HG02938 (cell line): Measurements from ENCODE around the gene POU6F1.

Source experiments
- ATAC-seq: cut with Tn5 transposase; IDR thresholded peaks from one replicate; pipeline ENCODE4 v1.9.1; 2021; ENCODE audit warnings: mild to moderate bottlenecking, moderate library complexity; ENCODE audit not compliant: unreplicated experiment

Gene POU6F1

DNA sequence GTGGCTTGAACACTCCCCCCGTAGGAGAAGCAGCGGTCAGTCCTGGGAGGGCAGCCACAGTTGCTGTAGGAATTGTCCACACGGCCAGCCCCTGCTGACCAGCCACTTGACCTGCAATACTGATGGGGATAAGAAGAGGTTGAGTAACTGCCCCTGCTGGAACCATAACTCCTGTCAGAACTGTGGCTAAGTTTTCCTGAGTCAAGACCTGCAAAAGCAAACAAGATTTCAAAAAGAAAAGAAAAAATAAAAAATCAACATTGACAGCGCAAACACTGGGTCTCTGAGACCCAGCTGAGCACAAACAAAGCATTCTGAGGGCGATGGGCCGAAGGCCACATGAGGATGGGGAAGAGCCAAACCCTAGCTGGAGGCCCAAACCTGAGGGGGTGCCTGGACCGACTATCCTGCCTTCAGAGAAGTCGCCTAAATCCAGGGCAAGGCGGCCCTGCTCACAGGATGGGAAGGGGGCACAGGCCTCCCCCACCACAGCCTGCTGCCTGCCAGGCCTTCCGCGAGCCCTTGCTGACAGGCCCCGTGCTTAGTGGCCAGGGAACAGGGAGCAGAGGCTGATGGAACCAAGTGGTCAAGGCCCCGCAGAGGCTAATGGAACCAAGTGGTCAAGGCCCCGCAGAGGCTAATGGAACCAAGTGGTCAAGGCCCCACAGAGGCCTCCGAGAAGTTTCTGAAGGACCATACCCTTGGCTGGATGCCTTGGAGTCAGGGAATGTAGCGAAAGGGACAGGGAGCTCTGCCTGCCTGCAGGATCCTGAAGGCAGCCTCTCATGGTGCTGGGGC is 19.1 kb downstream of the POU6F1 start:
- no peak for ATAC-seq

DNA sequence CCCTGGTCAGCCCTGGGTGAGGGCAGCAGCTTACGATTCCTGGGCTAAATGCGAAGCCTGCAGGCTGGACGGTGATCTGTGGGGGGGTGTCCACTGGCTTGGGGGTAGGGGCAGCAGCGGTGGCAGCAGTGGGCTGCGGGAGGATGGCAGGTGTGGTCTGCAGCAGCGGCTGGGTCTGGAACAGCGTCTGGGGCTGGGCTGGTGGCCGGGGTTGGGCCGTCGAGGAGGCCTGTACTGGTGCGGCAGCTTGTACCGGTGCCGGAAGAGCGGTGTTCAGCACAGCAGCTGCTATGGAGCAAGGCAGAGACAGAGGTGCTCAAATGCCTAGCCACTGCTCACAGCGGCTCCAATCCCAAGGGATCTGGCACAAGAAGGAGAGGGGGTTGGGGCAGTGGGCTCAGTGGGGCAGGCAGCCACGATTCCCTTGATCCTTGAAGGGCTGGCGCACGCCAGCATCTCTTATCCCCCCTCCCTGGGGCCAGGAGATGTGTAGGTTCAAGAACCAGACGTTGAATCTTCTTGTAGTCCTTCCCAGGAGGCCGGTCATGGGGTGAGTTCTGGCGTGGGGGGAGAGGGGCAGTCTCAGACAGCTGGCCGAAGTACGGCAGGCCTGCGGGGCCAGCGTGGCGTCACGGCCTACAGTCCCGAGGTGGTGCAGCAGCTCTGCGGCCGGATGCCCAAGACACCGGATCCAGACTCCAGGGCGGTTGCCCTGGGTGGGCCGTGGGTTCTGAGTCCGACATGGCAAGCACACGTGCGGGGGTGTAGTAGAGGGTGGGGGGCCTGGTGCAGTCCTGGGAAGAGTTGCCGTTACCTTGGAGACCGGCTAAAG is 19.9 kb downstream of the POU6F1 start:
- no peak for ATAC-seq

DNA sequence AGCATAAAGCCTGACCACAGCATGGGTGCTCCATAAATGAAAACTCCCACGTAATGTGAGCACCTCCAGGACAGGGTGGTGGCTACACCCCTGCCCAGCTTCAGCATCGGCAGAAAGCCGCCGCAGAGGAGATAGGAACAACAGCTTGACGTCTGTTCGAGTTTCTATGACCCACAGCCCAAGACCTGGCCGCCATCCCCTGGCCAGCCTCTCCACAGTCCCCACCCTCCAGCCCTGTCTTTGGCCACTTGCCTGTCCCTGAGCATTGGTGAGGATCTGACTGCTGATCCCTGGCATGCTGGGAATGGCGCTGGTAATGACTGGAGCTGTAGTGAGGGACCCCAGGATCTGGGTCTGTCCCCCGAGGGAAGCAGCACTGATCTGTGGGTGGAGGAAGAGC is 21.3 kb downstream of the POU6F1 start:
- ATAC-seq = no peak

DNA sequence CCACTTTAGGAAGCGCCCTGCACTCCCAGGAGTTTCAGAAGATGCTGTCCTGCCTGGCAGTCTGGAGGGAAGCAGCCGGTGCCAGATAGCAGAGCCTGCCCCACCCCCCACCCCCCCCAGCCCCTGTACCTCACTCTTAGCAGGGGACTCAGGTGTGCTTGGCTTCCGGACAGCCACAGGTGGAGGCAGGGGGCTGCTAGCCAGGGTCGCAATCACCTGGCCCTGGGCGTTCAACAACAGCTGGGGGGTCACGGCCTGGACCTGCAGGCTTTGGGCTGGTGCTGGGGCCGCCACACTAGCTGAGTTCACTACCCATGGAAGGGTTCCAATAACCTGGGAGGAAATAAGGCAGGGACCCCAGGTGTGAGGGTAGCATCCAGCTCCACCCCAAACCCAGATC is 22.0 kb downstream of the POU6F1 start:
- ATAC-seq = no peak

DNA sequence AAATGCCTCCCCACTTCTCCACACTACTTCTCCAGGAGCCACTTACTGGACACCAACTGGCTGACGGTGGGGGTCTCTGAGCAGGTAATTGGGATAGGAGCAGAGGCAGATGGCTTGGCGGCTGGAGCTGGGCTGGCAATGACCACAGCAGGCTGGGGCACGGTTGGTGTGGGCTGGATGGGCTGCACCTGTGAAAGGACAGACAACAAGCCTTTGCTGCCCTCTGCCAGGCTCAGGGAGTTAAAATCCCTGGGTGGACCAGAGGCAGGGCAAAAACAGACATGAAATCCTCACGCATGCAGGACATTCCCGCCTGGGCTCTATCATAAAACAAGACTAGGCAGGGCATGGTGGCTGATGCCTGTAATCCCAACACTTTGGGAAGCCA is 25.6 kb downstream of the POU6F1 start:
- ATAC-seq = no peak

DNA sequence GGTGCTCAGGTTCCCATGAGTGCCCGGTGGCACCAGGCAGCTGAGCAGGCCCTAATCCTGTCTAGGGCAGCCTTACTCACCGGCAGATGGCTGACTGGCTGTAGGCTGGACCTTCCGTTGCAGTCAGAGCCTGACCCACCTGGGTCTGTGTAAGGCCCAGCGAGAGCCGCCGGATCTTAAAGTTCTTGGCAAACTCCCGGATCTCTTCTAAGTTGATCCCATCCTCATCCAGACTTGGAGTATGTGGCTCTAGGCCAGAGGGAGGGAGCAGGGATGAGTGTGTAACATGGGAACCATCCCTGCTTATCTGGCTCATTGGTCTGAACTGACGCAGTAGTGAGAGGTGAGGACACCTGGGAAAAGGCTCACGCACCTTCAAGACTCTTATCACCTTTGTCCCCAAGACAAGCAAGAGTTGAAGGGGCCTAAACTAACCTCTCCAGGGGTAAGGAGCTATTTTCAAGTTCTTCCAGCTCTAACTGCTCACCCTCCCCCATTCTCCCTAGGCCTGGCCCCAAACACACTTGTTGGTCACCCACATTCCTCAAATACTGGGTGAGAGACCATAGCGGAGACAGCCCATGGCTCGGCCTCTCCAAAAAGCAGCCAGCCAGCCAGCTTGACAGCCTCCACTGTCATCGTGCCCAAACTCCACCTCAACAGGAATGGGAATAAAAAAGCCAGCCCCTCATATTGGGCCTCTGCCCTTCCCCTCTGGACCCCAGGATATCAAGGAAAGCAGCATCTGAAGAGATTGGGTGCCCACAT is 26.2 kb downstream of the POU6F1 start:
- ATAC-seq = no peak

DNA sequence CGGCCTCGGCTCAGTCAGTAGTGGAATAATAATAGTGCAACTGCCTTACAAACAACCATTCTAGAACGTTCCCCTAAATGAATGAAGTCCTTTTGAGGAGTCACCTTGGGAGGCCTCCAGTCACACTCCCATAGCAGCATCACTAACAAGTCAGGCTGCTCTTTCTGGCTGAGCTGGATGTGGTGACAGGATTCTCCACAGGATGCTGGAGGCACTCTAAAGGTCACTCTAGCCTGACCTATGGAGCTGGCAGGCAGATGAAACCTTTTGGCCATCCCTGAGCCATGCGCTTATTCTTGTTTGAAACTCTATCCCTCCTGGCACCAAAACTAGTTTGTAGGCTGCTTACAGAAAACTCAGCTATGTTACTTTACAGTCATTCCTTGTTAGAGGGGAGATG is 27.0 kb downstream of the POU6F1 start:
- ATAC-seq = no peak

DNA sequence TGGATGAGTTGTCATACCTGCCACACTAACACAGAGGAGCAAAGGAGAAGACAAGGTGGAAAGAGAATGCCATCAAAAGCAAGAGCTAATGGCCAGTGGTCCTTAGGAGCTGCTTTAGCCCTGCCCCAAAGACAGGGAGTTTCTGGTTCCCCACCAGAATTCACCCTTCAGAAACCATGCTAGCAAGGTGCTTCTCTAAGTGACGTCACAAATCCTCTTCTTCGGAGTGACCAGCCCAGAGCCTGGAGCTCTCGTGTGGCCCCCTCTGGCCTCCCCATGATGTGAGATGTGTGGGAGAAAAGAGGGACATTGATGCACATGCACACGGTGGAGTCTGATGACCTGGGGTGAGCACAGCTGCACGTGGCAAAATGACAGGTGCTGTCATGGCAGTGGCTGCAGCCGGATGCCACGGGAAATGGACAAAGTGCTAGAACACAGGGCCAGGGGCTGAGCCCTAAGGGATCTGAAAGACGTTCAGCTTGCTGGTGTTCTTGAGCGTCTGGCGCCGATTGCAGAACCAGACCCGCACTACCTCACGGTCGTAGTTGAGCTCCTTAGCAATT is 28.0 kb downstream of the POU6F1 start:
- no peak for ATAC-seq

DNA sequence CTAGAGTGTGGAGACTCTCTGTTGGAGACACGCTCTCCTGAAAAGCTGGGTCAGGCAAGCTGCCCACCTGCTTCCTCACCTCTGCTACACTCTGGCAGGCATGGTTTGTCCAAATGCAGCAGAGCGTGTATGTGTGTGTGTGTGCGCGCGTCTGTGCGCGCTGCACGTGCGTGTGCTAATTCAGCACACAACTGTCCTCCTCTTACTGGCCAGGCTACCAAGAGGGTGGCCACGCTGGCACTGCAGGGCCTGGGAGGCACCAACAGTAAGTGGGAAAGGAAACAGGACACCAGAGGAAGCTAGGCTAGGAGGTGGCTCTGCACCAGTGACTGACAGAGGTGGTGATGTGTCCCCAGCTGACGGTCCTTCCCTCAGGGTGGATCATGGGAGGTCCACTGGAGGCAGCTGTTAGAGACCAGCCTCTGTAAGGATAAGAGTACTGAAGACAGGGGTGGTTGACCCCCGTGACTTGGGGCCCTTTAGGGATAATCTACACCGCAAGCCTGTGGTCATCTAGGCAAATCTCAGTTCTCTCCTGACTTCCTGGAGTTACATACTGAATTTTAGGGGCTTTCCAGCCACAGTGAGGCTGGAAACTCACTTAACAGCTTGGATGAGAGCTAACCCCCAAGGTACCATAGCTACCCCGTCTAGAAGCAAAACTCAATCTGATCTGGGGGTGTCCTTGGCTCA is 29.4 kb downstream of the POU6F1 start:
- no peak for ATAC-seq

DNA sequence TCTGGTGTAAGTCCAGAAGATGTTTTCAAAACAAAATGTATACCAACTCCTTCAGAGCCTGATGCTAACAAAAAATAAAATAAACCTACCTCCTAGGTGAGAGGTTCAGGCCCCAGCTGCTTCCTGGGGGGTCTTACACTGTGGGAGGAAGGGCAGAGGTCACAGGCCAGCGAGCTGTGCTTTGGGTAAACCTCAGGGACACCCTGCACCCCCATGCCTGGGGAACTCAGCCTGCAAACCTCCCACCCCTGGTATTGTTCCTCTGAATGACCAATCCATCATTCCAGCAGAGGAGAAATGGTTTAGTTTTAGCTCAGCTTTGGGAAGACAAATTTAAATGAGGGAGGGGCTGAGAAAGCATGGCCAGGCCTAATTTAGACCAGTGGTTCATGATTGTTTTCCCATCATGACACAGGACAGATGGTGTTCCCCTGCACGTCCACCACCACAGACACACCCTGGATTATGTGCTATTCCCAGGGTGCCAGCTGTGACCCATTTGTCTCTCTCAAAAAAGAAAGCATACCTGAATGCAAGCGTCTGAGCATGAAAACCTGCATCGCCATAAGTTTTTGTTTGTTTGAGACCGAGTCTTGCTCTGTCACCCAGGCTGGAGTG is 30.4 kb downstream of the POU6F1 start:
- no peak for ATAC-seq

DNA sequence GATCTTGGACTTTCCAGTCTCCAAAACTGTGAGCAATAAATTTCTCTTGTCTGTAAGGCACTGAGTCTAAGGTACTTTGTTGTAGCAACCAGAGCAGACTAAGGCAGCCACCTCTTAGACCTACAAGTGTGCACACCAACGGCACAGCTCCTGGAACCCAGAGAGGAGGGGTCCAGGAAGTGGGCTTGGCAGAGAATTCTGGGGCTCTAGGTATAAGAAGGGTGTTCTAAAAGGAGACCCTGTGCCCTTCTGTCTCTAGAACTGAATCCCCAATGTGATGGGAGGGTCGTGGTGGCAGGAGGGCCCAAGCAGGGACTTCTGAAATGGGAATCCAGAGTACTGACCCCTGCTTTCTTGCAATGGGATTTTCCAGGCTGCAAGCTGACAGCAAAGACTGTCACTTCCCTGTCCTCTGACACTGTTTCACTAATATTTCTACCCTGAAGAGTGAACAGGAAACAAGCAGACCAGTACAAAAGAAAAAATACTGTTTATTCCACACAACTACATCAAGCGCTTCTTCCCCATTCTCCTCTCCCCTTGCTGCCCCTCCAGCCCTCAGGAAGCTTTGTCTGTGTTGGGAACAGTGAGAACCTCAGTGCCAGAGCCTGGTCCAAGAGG is 31.3 kb downstream of the POU6F1 start:
- ATAC-seq = no peak

DNA sequence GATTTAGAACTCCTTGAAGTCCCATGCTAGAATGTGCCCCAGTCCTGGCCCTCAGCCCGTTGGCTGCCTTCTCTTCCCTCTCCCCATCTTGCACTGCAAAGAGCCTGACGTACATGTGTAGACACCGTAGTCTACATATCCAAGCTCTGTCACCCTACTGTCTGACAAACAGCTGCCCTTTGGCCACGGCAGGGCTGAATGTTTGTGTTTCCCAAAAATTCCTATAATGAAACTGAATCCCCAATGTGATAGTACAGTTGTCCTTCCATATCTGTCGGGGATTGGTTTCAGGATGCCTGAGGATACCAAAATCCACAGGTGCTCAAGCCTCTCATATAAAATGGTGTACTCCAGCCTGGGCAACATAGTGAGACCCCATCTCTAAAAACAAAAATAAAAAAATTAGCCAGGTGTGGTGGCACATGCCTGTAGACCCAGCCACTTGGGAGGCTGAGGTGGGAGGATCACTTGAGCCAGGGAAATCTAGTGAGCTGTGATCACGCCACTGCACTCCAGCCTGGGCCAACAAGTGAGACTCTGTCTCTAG is 32.6 kb downstream of the POU6F1 start:
- no peak for ATAC-seq

DNA sequence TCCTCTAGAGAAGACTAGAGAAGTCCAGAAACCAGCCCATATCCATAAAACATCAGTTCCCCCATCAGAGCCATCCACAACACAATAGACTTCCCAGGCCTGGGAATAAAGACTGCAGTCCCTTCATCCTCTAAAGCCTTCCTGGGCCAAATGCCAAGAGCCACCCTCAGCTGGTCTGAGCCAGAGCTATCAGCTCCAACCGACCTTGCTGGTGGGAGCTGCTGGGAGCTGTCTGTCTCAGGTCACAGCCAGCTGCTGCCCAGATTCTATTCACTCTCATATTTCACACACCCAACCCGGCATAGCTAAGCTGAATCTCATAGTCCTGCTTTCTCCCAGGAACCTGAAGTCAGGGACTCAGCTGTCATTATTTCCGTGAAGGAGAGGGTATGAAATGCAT is 34.0 kb downstream of the POU6F1 start:
- no peak for ATAC-seq

DNA sequence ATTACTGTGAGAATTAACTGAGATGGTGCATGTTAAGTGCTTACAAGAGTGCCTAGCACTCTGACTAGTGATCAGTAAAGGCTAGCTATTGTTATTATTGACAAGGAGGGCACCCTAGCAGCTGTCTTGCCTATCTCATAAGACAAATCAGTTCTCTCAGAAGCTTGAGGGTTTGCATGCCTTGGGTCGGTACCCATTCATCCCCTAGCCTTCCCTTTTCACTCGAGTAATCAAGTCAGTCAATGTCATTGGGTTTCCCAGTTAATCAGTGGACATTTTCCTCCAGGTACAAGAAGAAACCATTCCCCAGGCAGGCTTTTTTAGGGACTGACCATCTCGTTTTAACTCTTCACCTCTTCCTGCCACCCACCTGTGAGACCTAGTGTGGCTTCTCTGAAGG is 34.5 kb downstream of the POU6F1 start:
- no peak for ATAC-seq

DNA sequence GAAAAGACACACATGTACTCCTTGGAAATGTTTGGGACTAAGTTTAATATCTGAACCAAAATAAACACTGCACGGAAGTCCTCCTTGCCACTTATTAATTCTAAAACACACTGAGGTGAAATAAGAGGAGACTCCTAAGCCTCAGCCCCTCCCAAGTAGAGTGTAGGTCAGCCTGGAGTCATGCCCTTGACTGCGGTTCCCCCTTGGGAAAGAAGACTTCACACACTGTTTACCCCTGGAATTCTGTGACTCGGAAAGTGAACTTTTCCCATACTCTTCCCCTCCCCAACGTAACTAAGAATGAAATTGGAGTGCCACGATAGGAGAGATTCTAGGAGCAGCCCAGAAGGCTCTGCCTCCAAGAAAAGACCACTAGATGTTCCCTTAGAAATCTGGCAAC is 36.3 kb downstream of the POU6F1 start:
- no peak for ATAC-seq

DNA sequence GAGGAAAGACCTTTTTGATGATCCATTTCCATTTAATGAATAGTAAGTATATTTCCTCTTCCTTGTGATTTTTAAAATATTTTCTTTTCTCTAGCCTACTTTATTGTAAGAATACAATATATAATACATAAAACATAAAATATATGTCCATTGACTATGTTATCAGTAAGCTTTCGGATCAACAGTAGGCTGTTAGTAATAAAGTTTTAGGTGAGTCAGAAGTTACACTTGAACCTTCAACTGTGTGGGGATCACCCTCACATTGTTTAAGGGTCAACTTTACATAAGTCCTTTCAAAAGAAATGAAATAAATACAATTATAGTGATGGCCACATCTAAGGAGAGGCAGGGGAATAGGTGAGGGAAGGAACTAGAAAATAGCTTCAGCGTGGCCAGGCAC is 40.0 kb downstream of the POU6F1 start:
- no peak for ATAC-seq

DNA sequence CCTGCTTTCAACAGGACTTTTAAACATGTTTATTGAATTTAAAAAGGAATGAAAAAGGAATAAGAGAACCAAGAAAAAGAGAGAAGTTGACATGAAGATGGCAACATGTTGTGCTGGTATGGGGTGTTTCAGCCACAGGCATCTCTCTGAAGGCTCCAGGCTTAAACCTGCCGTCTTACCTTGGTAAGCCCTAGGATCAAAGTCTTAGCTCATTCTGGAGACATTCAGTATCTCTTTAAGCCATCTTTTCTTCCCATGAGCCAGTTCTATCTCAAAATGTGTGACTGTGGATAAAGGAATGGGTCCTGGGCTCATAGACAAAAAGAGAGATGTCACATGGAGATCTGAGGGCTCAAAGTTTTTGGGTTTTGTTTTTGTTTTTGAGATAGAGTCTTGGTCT is 43.4 kb downstream of the POU6F1 start:
- ATAC-seq = no peak

DNA sequence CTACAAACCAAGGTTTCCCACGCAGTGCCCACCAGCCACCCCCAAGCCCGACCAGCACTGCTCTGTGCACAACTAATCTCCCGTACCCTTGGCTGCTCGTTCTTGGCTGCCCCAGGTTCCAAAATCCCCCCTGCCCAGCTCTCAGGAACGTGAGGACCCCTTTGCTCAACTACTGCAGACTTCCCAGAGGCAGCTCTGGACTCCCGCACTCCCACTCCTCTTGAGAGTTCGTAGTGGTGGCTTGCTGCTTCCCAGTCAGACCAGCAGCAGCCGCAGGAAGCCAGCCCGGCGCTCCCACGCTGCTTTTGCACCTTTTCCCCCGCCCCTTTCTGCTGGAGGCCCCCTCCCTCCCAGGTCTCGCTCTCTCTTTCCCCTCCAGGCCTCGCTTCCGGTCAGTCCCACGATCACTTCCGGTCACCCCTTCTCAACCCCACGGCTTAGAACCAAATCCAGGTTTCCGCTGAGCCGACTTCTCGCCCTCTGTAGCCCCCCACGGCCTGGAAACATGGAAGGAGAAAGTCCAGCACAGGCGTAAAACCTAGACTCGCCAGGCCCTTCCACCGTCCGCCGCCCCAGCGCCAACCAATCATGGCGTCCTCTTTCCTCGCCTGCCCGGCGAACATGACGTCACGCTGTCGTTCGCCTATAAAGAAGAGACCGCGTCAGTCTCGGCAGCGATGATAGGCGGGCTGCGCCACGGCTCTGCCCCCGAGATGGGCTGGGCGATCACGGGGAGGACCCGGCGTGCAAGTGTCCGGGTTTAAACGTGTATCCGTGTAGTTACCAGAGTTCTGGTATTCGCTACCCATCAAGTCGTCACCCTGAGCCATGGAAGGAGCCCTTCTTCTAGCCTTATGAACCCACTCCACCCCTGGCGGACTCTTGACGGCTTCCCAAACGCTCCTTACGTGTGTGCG is 45.1 kb downstream of the POU6F1 start, which contains the start of gene TFCP2:
TSS of gene TFCP2 (minus strand) at position 621 of the 917 bp plus-strand sequence. CDS start 713 bp downstream, outside the sequence.
- peak; percentile 93 for ATAC-seq
